Psoas muscle (tissue), 8 donors: ENCODE measurements around the gene RAP1A. TPM values are rescaled to one million over a fixed set of nuclear protein-coding genes. Genes with fewer than 3 reads are reported as not detected.

Source experiments
- ATAC-seq, 4 donors: fragments of 200-7000 bp; cut with Tn5 transposase; one replicate each; pipeline ENCODE4 v1.9.1; 2020; ENCODE audit warnings: moderate library complexity in 3 of 4, mild to moderate bottlenecking in 2 of 4
- DNase-seq, 2 donors: peaks; one replicate each; pipeline ENCODE4 v3.0.0-alpha.2; 2020
- H3K27ac ChIP-seq: fragments of 200-600 bp; one replicate; pipeline ENCODE4 v1.8.0; 2022
- H3K27me3 ChIP-seq, 3 donors: fragments of 200-600 bp in 1 of 3; one replicate each; pipeline versions ENCODE4 v1.6.1 to v1.8.0; 2013 to 2022; ENCODE audit warnings: low read length in 2 of 3, mild to moderate bottlenecking in 2 of 3, moderate library complexity in 1 of 3; ENCODE audit not compliant: insufficient read depth in 3 of 3
- H3K36me3 ChIP-seq, 2 donors: fragments of 200-600 bp in 1 of 2; one replicate each; pipeline versions ENCODE4 v1.6.1 to v1.8.0; 2013 to 2022; ENCODE audit warnings: low read depth in 1 of 2, mild to moderate bottlenecking in 1 of 2, moderate library complexity in 1 of 2; ENCODE audit not compliant: insufficient read depth in 1 of 2
- H3K4me1 ChIP-seq: fragments of 200-600 bp; one replicate; pipeline ENCODE4 v1.8.0; 2022
- H3K4me3 ChIP-seq: fragments of 200-600 bp; one replicate; pipeline ENCODE4 v1.8.0; 2022; ENCODE audit warnings: mild to moderate bottlenecking
- H3K9me3 ChIP-seq: fragments of 200-600 bp; one replicate; pipeline ENCODE4 v1.8.0; 2022
- WGBS, 3 donors: extraction: QIAGEN DNeasy Blood & Tissue Kit; methylation state at CpG; one replicate each; pipeline versions ENCODE4 v1.1.6 to v1.1.7; 2013; 5-methylcytosine and 5-hydroxymethylcytosine counted together
- intact Hi-C, 2 donors: fragments of 100-400 bp; cut with DNase I; formaldehyde crosslinking; loops; one replicate each; pipeline versions ENCODE4 v1.11.0 to v1.14.2; 2022
- polyA plus RNA-seq, 3 donors: library from polyadenylated mRNA; stranded (reverse); fragments of 200-250 nt; gene quantifications; one replicate each; pipeline ENCODE4 v1.2.3, GENCODE V29; 2013
- total RNA-seq, 4 donors: library from RNA; stranded (reverse); fragmentation: NEBNext Ultra II Directional in 2 of 4; extraction: Animal tissue kit (Norgen Biotek cat#: 25700) in 2 of 4; gene quantifications; one replicate each; pipeline versions ENCODE4 v1.2.1 to v1.2.4, GENCODE V29; 2021 to 2023
- TF ChIP-seq, protein P1 (sequence below): fragments of 200-600 bp; IDR thresholded peaks from one replicate; pipeline ENCODE4 v1.8.0; 2022; ENCODE audit warnings: antibody characterized with exemption
- donor health status: healthy with polysubstance abuse.
- donor health status: DM: no; HTN: no; CAD: no; lungs with moderate emphysema.
- donor health status: Bipolar disorder and iron deficiency.
- donor health status: healthy.
- donor health status: DM: yes; HTN: yes; CAD: no.
- donor health status: DM: no; HTN: no; CAD: no.
- donor health status: DM: no; HTN: no; CAD: no.
- donor health status: DM: yes; HTN: yes; CAD: no.

Gene RAP1A
- total and polyA plus RNA-seq, 7 donors = 63.6 to 235 (median 76.6) TPM

GRCh38 chr1:111704240-111704639 lies 84.7 kb downstream of the RAP1A start:
- Histone ChIP-seq H3K36me3 (peaks cover 0 to 97% of the 10 kb centered on the region in 2 donors), H3K27me3 (no peaks in the 10 kb centered on the region), H3K9me3 (no peaks in the 10 kb centered on the region), H3K4me1 (no peaks in the 10 kb centered on the region), H3K4me3 (no peak overlapping the region), H3K27ac (no peak overlapping the region)
- intact Hi-C loops = no loop called here
- ATAC-seq (no peak), DNase-seq (no peak)
- WGBS, 3 donors = 73 to 90% (median 79%) methylated on average over 2 of the region's 2 CpGs
- TF ChIP-seq, protein P1, sequence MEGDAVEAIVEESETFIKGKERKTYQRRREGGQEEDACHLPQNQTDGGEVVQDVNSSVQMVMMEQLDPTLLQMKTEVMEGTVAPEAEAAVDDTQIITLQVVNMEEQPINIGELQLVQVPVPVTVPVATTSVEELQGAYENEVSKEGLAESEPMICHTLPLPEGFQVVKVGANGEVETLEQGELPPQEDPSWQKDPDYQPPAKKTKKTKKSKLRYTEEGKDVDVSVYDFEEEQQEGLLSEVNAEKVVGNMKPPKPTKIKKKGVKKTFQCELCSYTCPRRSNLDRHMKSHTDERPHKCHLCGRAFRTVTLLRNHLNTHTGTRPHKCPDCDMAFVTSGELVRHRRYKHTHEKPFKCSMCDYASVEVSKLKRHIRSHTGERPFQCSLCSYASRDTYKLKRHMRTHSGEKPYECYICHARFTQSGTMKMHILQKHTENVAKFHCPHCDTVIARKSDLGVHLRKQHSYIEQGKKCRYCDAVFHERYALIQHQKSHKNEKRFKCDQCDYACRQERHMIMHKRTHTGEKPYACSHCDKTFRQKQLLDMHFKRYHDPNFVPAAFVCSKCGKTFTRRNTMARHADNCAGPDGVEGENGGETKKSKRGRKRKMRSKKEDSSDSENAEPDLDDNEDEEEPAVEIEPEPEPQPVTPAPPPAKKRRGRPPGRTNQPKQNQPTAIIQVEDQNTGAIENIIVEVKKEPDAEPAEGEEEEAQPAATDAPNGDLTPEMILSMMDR = no peak

- TF ChIP-seq, protein P1 = no peak
- peaks cover 0 to 97% of the 10 kb centered on the region in 2 donors for H3K36me3 ChIP-seq
- ATAC-seq = no peak
- intact Hi-C loops = no loop called here
- H3K27me3 ChIP-seq = no peaks in the 10 kb centered on the region
- H3K27ac ChIP-seq = no peak overlapping the region
- H3K4me3 ChIP-seq = no peak overlapping the region
- no peaks in the 10 kb centered on the region for H3K4me1 ChIP-seq
- no peak for DNase-seq
- H3K9me3 ChIP-seq = no peaks in the 10 kb centered on the region
These were observed 85.2 kb downstream of the RAP1A start for GRCh38 chr1:111704776-111705175.

- Histone ChIP-seq H3K36me3 (peaks cover 0 to 97% of the 10 kb centered on the region in 2 donors), H3K4me3 (no peak overlapping the region), H3K27me3 (no peaks in the 10 kb centered on the region), H3K9me3 (no peaks in the 10 kb centered on the region), H3K27ac (no peak overlapping the region), H3K4me1 (no peaks in the 10 kb centered on the region)
- ATAC-seq (no peak), DNase-seq (no peak)
- intact Hi-C loops = no loop called here
- 78 to 90% (median 85%) methylated on average over 3 of the region's 3 CpGs for WGBS, 3 donors
- TF ChIP-seq, protein P1 = no peak
These were observed 86.3 kb downstream of the RAP1A start for GRCh38 chr1:111705841-111706240.

- peaks cover 0 to 97% of the 10 kb centered on the region in 2 donors for H3K36me3 ChIP-seq
- intact Hi-C loops = no loop called here
- TF ChIP-seq, protein P1 = no peak
- DNase-seq (no peak), ATAC-seq (no peak)
- H3K9me3 ChIP-seq = no peaks in the 10 kb centered on the region
- no peak overlapping the region for H3K4me3 ChIP-seq
- H3K27ac ChIP-seq = no peak overlapping the region
- no peaks in the 10 kb centered on the region for H3K4me1 ChIP-seq
- no peaks in the 10 kb centered on the region for H3K27me3 ChIP-seq
- WGBS, 3 donors = 89 to 93% (median 90%) methylated on average over 2 of the region's 2 CpGs
These were observed 87.3 kb downstream of the RAP1A start for GRCh38 chr1:111706921-111707320.

DNA sequence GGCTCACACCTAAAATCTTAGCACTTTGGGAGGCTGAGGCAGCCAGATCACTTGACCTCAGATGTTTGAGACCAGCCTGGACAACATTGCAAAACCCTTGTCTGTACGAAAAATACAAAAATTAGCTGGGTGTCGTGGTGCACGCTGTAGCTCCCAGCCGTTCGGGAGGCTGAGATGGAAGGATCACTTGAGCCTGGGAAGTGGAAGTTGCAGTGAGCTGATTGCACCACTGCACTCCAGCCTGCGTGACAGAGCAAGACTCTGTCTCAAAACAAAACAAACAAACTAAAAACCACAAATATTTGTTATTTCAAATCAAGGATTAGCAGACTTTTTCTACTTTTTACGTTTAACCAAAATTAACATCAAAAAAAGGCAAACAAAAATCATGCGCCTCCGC lies 88.3 kb downstream of the RAP1A start:
- Histone ChIP-seq H3K27ac (no peak overlapping the region), H3K36me3 (peaks cover 0 to 97% of the 10 kb centered on the region in 2 donors), H3K9me3 (no peaks in the 10 kb centered on the region), H3K27me3 (no peaks in the 10 kb centered on the region), H3K4me3 (no peak overlapping the region), H3K4me1 (no peaks in the 10 kb centered on the region)
- TF ChIP-seq, protein P1 = no peak
- 77 to 83% (median 79%) methylated on average over 9 of the region's 9 CpGs for WGBS, 3 donors
- ATAC-seq (no peak), DNase-seq (no peak)
- intact Hi-C loops = no loop called here
